Choroid plexus epithelial cell (primary cell): ENCODE measurements around the gene SCGB1C1.

Experiments used
- DNase-seq: peaks from one replicate; pipeline ENCODE4 v3.0.0-alpha.2; 2010; ENCODE audit warnings: low read depth
- H3K4me3 ChIP-seq: 2 replicates; pipeline ENCODE4 v1.5.1; 2011; ENCODE audit warnings: low read depth, mild to moderate bottlenecking, control low read depth, low read length, moderate library complexity
- CTCF ChIP-seq: conservative IDR thresholded peaks from 2 replicates; pipeline ENCODE4 v1.5.1; 2011; ENCODE audit warnings: low read depth, mild to moderate bottlenecking, control low read depth, inconsistent platforms, low read length, moderate library complexity

SCGB1C1 gene

GRCh38 chr11:240315-240714, 47.4 kb downstream of the SCGB1C1 start:
- no peak for TF ChIP-seq CTCF
- H3K4me3 ChIP-seq = no peak overlapping the region
- DNase-seq = no peak

DNA sequence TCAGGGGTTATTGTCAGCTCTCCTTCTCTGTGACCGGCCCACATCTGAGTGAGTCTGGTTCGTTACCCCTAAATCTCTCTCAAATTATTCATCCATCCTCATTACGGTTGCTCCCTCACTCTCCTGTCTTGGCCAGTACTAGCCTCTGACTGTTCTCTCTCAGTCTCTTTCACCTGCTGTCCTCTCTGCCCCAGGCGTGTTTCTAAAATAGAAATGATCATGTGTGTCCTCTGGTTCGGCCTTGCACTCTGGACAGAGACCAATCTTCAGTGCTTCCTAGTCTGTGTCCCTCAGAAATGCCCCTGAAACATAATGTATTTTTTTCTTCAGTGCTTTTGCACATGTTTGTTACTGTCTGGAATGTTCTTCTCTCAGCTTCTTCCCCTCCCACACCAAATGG, 48.8 kb downstream of the SCGB1C1 start:
- DNase-seq = no peak

More for the DNA sequence above, 48.8 kb downstream of the SCGB1C1 start:
- no peak overlapping the region for H3K4me3 ChIP-seq
- no peak for TF ChIP-seq CTCF
